K562 (cell line): ENCODE results near the gene GREB1. TPM values are rescaled to one million over a fixed set of nuclear protein-coding genes. Genes with fewer than 3 reads are reported as not detected.

Source experiments
- BCL6 ChIP-seq: fragments of 250-450 bp; sonication (Bioruptor Pico); IDR thresholded peaks from 2 replicates; pipeline ENCODE4 v1.4.0; 2020
- CC2D1A ChIP-seq: fragments of 450-650 bp; IDR thresholded peaks from 2 replicates; pipeline ENCODE4 v1.6.1; 2017; ENCODE audit warnings: mild to moderate bottlenecking
- CEBPZ ChIP-seq: fragments of 150-350 bp; IDR thresholded peaks from 2 replicates; pipeline ENCODE4 v1.6.1; 2014; ENCODE audit warnings: low read depth, mild to moderate bottlenecking, low read length, borderline replicate concordance
- GATA2 ChIP-seq: sonication (generic); formaldehyde crosslinking; IDR thresholded peaks from 2 replicates; pipeline ENCODE4 v1.4.0; 2020; ENCODE audit warnings: mild to moderate bottlenecking, missing genetic modification reagents
- KAT7 ChIP-seq: sonication (generic); formaldehyde crosslinking; IDR thresholded peaks from 2 replicates; pipeline ENCODE4 v1.8.0; 2022; ENCODE audit warnings: missing genetic modification reagents, mild to moderate bottlenecking, borderline replicate concordance
- MECOM ChIP-seq: fragments of 250-450 bp; sonication (Bioruptor Pico); IDR thresholded peaks from 2 replicates; pipeline ENCODE4 v1.8.0; 2022; ENCODE audit warnings: inconsistent platforms
- MEIS2 ChIP-seq: fragments of 450-650 bp; IDR thresholded peaks from 2 replicates; pipeline ENCODE4 v1.6.1; 2014; ENCODE audit warnings: mild to moderate bottlenecking; ENCODE audit not compliant: partially characterized antibody
- SAFB ChIP-seq: fragments of 200-400 bp; formaldehyde crosslinking; IDR thresholded peaks from 2 replicates; pipeline ENCODE4 v1.6.1; 2017; ENCODE audit warnings: low read depth, low read length, borderline replicate concordance
- SLC30A9 ChIP-seq: fragments of 250-450 bp; sonication (Bioruptor Pico); IDR thresholded peaks from 2 replicates; pipeline ENCODE4 v1.8.0; 2022; ENCODE audit warnings: mild to moderate bottlenecking, moderate library complexity
- SPI1 ChIP-seq: IDR thresholded peaks from 2 replicates; pipeline ENCODE4 v1.6.1; 2011; ENCODE audit warnings: low read depth, low read length, control low read depth, borderline replicate concordance
- SREBF2 ChIP-seq: sonication (generic); formaldehyde crosslinking; IDR thresholded peaks from 2 replicates; pipeline ENCODE4 v1.4.0; 2020; ENCODE audit warnings: mild to moderate bottlenecking, missing genetic modification reagents
- STAT5A ChIP-seq: IDR thresholded peaks from 2 replicates; pipeline ENCODE4 v1.6.1; 2012; ENCODE audit warnings: low read length, inconsistent platforms, borderline replicate concordance
- ZFP36 ChIP-seq: fragments of 150-350 bp; IDR thresholded peaks from 2 replicates; pipeline ENCODE4 v1.6.1; 2018; ENCODE audit warnings: low read length, low read depth; ENCODE audit not compliant: partially characterized antibody
- ZNF609 ChIP-seq: sonication (generic); formaldehyde crosslinking; IDR thresholded peaks from 2 replicates; pipeline ENCODE4 v1.8.1; 2023; ENCODE audit warnings: missing genetic modification reagents, mild to moderate bottlenecking, borderline replicate concordance
- polyA plus RNA-seq, 8 experiments: library from polyadenylated mRNA; depleted of rRNA in 4 of 8; stranded (reverse) in 5 of 8; unstranded in 3 of 8; fragments of >200 nt; fragmentation: Nextera tagmentation in 2 of 8; fragmentation: Illumina TruSeq in 1 of 8; extraction: Ambion mirVana in 2 of 8; extraction: Trizol in 1 of 8; gene quantifications; 2 replicates each; pipeline versions ENCODE4 v1.2.1 to v1.2.3, GENCODE V29; 2011 to 2014; ENCODE audit warnings: inconsistent platforms in 1 of 8, missing spikeins in 1 of 8
- total RNA-seq, 7 experiments: library from RNA; depleted of rRNA in 6 of 7; stranded (reverse); fragments of >200 nt in 6 of 7; fragmentation: Illumina TruSeq in 2 of 7; extraction: Trizol in 2 of 7; gene quantifications; 2 replicates each; pipeline versions ENCODE4 v1.2.1 to v1.2.3, GENCODE V29; 2011 to 2021; ENCODE audit warnings: low replicate concordance in 1 of 7
- TF ChIP-seq, protein P1 (sequence below), 2 experiments: fragments of 200-800 bp in 1 of 2; sonication (Bioruptor generic) in 1 of 2; sonication (generic) in 1 of 2; formaldehyde crosslinking in 1 of 2; IDR thresholded peaks in 1 of 2; conservative IDR thresholded peaks in 1 of 2; 2 replicates each; pipeline versions ENCODE4 v1.5.0 to v1.6.1; 2016 to 2020; ENCODE audit warnings: missing compliant biosample characterization in 1 of 2, missing genetic modification characterization in 1 of 2, missing genetic modification reagents in 1 of 2
- TF ChIP-seq, protein P2 (sequence below): conservative IDR thresholded peaks from 2 replicates; pipeline ENCODE4 v1.6.1; 2011; ENCODE audit warnings: low read depth, mild to moderate bottlenecking, low read length; ENCODE audit not compliant: control insufficient read depth

GREB1 gene
- total and polyA plus RNA-seq, 9 of the 15 experiments (the other 6 are each of a cell fraction or from before 2014, with no cell fraction given), result 0.04 to 0.86 (median 0.10) TPM; not detected in 1

DNA sequence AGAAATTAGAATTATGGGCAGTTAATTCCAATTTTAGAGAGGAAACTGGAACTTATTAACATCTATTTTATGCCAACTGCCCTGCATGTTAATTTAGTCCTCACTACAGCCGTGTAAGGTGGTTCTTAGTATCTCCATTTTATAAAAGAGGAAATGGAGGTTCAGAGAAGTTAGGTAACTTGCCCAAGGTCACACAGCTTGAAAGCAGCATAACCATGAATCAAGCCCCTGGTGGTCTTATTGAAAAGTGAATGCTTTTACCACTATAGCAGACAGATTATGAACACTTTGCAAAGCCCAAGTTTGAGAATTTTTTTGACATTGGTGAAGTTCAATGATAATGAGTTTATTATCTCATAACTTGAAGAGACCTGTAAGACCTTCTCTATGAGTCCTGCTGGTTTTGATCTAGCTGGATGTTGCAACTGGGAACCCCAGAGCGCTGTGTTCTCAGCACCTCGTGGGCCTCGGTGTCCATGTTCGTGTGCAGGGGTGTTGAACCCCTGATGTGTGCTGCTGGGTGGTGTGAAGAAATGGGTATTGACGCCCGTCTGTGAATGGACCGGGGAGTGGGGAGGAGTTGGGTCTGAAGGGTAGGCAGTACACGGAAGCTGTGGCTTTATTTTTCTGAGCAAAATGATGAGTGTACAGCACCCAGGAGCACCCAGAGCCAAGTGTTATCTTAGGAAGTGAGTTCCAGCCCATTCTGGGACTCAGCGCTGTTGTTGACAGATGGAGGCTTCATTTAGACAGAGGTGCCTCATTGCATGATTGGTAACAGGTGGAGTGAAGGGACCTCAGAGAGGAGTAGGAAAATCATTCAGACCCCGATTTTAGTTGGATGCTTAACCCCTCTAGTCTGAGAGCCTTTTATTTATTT is 9.7 kb downstream of the GREB1 start (continued):
- peak; percentile 89 for TF ChIP-seq ZFP36
- TF ChIP-seq SLC30A9, result no peak
- TF ChIP-seq MEIS2, result peak; percentile 18
- TF ChIP-seq BCL6 (CRISPR knock-in tag), result no peak
- TF ChIP-seq MECOM (CRISPR knock-in tag), result no peak
- no peak for TF ChIP-seq SREBF2 (CRISPR knock-in tag)
- TF ChIP-seq CEBPZ, result no peak
- TF ChIP-seq GATA2, result no peak
- TF ChIP-seq, protein P1, sequence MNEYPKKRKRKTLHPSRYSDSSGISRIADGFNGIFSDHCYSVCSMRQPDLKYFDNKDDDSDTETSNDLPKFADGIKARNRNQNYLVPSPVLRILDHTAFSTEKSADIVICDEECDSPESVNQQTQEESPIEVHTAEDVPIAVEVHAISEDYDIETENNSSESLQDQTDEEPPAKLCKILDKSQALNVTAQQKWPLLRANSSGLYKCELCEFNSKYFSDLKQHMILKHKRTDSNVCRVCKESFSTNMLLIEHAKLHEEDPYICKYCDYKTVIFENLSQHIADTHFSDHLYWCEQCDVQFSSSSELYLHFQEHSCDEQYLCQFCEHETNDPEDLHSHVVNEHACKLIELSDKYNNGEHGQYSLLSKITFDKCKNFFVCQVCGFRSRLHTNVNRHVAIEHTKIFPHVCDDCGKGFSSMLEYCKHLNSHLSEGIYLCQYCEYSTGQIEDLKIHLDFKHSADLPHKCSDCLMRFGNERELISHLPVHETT (CRISPR knock-in tag; conservative IDR thresholded peaks at IDR 0.05 in 1 of 2, IDR thresholded peaks at IDR 0.05 in 1 of 2), result no peak
- TF ChIP-seq, protein P2, sequence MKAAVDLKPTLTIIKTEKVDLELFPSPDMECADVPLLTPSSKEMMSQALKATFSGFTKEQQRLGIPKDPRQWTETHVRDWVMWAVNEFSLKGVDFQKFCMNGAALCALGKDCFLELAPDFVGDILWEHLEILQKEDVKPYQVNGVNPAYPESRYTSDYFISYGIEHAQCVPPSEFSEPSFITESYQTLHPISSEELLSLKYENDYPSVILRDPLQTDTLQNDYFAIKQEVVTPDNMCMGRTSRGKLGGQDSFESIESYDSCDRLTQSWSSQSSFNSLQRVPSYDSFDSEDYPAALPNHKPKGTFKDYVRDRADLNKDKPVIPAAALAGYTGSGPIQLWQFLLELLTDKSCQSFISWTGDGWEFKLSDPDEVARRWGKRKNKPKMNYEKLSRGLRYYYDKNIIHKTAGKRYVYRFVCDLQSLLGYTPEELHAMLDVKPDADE, result no peak
- no peak for TF ChIP-seq STAT5A
- TF ChIP-seq KAT7 (CRISPR knock-in tag), result no peak
- no peak for TF ChIP-seq ZNF609 (CRISPR knock-in tag)
- TF ChIP-seq CC2D1A, result no peak
- TF ChIP-seq SAFB, result no peak
- TF ChIP-seq SPI1, result 0 out of 2 replicates have a peak, but pooled peaks have one; percentile 21
